Measurements from ENCODE around the gene TNK2. TPM values are rescaled to one million over a fixed set of nuclear protein-coding genes. Genes with fewer than 3 reads are reported as not detected.
"Not testable (repeated sequence)": the region's sequence is repeated elsewhere in the genome, so short reads cannot be mapped to it uniquely, and the experiment has no call there.

The TNK2 gene
- total RNA-seq, 2 experiments from 2014 or later = 150 to 177 TPM

DNA sequence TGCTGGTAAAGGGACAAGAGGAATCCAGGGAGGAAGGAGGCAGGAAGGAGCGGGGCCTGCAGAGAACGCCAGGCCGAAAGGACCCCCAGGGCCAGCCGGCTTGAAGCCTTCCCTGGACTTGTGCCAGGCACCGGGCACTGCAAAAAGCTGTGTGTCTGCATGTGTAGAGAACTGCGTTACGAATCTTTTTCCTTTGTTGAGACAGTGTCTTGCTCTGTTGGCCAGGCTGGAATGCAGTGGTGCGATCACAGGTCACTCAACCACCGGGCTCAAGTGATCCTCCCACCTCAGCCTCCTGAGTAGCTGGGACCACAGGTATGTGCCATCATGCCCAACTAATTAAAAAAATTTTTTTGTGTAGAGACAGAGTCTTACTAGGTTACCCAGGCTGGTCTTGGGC, 79.6 kb downstream of the TNK2 start:
- no peak for ATAC-seq
- peaks cover under 1% of the 10 kb centered on the region for H3K27me3 Mint-ChIP-seq

GRCh38 chr3:195825857-195826804, 82.2 kb downstream of the TNK2 start:
- Mint-ChIP-seq H3K27me3 (peaks cover 11% of the 10 kb centered on the region), H3K4me3 (no peak overlapping the region), H3K9me3 (ENCODE audit: low read depth) (no peaks in the 10 kb centered on the region), H3K27ac (no peak overlapping the region), H3K36me3 (no peaks in the 10 kb centered on the region), H3K4me1 (no peaks in the 10 kb centered on the region)
- CTCF ChIA-PET = no interaction called here
- DNase-seq = no peak
- no peak for ATAC-seq

More for the DNA sequence above, 79.6 kb downstream of the TNK2 start:
- Mint-ChIP-seq H3K4me1 (no peaks in the 10 kb centered on the region), H3K27ac (no peak overlapping the region), H3K36me3 (no peaks in the 10 kb centered on the region), H3K9me3 (ENCODE audit: low read depth) (no peaks in the 10 kb centered on the region), H3K4me3 (no peak overlapping the region)
- CTCF ChIA-PET = interaction anchor here (1.5 to 1.6 kb wide), 2 partner anchors 7 to 22 kb away, joined by 3 to 5 read pairs; no protein-coding TSS in a partner anchor
- no peak for DNase-seq

GRCh38 chr3:195825191-195825588, 83.2 kb downstream of the TNK2 start:
- Mint-ChIP-seq H3K27me3 (peaks cover 15% of the 10 kb centered on the region), H3K4me1 (no peaks in the 10 kb centered on the region), H3K27ac (no peak overlapping the region), H3K36me3 (no peaks in the 10 kb centered on the region), H3K9me3 (ENCODE audit: low read depth) (no peaks in the 10 kb centered on the region), H3K4me3 (no peak overlapping the region)
- ATAC-seq = no peak
- DNase-seq = no peak
- CTCF ChIA-PET = no interaction called here

DNA sequence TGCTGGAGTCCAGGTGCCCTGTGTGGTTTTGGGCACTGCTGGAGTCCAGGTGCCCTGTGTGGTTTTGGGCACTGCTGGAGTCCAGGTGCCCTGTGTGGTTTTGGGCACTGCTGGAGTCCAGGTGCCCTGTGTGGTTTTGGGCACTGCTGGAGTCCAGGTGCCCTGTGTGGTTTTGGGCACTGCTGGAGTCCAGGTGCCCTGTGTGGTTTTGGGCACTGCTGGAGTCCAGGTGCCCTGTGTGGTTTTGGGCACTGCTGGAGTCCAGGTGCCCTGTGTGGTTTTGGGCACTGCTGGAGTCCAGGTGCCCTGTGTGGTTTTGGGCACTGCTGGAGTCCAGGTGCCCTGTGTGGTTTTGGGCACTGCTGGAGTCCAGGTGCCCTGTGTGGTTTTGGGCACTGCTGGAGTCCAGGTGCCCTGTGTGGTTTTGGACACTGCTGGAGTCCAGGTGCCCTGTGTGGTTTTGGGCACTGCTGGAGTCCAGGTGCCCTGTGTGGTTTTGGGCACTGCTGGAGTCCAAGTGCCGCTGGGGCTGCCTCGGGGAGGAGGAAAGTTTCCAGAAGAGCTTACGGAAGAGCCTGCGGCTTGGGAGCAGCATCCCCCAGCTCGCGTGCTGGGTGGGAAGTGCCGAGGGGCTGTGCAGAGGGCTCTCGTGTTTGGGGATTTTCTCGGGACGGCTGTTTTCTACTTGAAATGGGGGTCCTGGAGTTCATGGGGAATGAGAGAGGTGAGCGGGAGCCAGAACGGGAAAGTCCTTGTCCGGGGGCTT, 83.7 kb downstream of the TNK2 start:
- H3K27ac Mint-ChIP-seq; DNase-seq; CTCF ChIA-PET; H3K4me1 Mint-ChIP-seq; H3K36me3 Mint-ChIP-seq; ATAC-seq; H3K4me3 Mint-ChIP-seq; H3K9me3 Mint-ChIP-seq (ENCODE audit: low read depth): not testable (repeated sequence)
- H3K27me3 Mint-ChIP-seq = peaks cover 15% of the 10 kb centered on the region

GRCh38 chr3:195823999-195824398, 84.4 kb downstream of the TNK2 start:
- Mint-ChIP-seq H3K27ac (no peak overlapping the region), H3K9me3 (ENCODE audit: low read depth) (no peaks in the 10 kb centered on the region), H3K27me3 (peaks cover 15% of the 10 kb centered on the region), H3K4me3 (no peak overlapping the region), H3K4me1 (no peaks in the 10 kb centered on the region), H3K36me3 (no peaks in the 10 kb centered on the region)
- no peak for DNase-seq
- no peak for ATAC-seq
- CTCF ChIA-PET = no interaction called here

GRCh38 chr3:195823280-195823679, 85.1 kb downstream of the TNK2 start:
- no peak for DNase-seq
- no peak overlapping the region for H3K27ac Mint-ChIP-seq
- no peak for ATAC-seq
- H3K9me3 Mint-ChIP-seq (ENCODE audit: low read depth) = no peaks in the 10 kb centered on the region
- H3K4me3 Mint-ChIP-seq = no peak overlapping the region
- CTCF ChIA-PET = interaction anchor here (1.6 kb wide), 1 partner anchor 27 kb away, joined by 5 read pairs; no protein-coding TSS in a partner anchor
- H3K27me3 Mint-ChIP-seq = peaks cover 15% of the 10 kb centered on the region
- H3K4me1 Mint-ChIP-seq = no peaks in the 10 kb centered on the region
- no peaks in the 10 kb centered on the region for H3K36me3 Mint-ChIP-seq

DNA sequence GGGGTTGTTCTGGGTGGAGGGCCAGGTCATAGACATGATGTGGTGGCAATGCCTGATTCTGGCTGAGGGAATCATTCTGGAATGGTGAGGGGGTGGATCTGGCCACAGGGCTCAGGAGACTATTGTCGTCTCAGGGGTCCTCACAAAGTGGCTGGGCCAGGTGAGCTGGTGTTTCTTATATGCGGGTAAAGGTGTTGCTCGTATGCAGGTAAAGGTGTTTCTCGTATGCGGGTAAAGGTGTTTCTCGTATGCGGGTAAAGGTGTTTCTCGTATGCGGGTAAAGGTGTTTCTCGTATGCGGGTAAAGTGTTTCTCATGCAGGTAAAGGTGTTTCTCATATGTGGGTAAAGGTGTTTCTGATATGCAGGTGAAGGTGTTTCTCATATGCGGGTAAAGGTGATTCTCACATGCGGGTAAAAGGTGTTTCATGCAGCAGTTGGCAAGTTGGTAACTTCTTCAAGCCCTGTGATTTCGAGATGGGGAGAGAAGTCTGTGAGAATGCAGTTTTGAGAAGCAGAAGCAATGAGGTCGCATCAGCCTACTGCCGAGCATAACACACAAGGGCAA, 86.1 kb downstream of the TNK2 start:
- no peaks in the 10 kb centered on the region for H3K36me3 Mint-ChIP-seq
- CTCF ChIA-PET = interaction anchor here (1.6 kb wide), 1 partner anchor 28 kb away, joined by 5 read pairs; no protein-coding TSS in a partner anchor
- no peak for DNase-seq
- no peak overlapping the region for H3K27ac Mint-ChIP-seq
- no peak overlapping the region for H3K4me3 Mint-ChIP-seq
- no peaks in the 10 kb centered on the region for H3K9me3 Mint-ChIP-seq (ENCODE audit: low read depth)
- H3K27me3 Mint-ChIP-seq = peaks cover 15% of the 10 kb centered on the region
- ATAC-seq = no peak
- H3K4me1 Mint-ChIP-seq = no peaks in the 10 kb centered on the region

GRCh38 chr3:195821403-195822130, 86.8 kb downstream of the TNK2 start:
- no peak overlapping the region for H3K4me3 Mint-ChIP-seq
- peaks cover 15% of the 10 kb centered on the region for H3K27me3 Mint-ChIP-seq
- ATAC-seq (no peak), DNase-seq (no peak)
- no peaks in the 10 kb centered on the region for H3K9me3 Mint-ChIP-seq (ENCODE audit: low read depth)
- CTCF ChIA-PET = interaction anchor here (1.6 kb wide), 1 partner anchor 28 kb away, joined by 5 read pairs; no protein-coding TSS in a partner anchor
- no peaks in the 10 kb centered on the region for H3K4me1 Mint-ChIP-seq
- no peak overlapping the region for H3K27ac Mint-ChIP-seq
- H3K36me3 Mint-ChIP-seq = no peaks in the 10 kb centered on the region

DNA sequence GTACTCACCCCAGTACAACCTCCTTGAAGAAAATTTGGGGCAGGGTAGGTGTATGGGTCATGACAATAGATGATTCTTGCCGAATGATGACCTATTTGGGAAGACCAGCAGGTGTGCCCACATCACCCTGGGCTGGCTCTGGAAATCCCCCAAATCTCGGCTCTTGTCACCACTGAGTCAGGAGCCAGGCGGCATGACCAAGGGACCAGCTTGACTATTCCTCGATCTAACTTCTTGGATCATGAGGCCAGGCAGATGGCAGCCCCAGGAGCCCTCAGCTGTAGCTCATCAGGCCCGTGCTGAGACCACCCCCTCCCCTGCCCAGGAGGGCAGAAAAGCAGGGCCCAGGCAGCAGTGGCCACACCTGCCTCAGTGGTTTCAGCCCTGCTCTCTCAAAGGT, 87.5 kb downstream of the TNK2 start:
- ATAC-seq = no peak
- no peak for DNase-seq
- Mint-ChIP-seq H3K27me3 (peaks cover 15% of the 10 kb centered on the region), H3K4me3 (no peak overlapping the region), H3K27ac (no peak overlapping the region), H3K9me3 (ENCODE audit: low read depth) (no peaks in the 10 kb centered on the region), H3K36me3 (no peaks in the 10 kb centered on the region), H3K4me1 (no peaks in the 10 kb centered on the region)
- CTCF ChIA-PET = no interaction called here

- DNase-seq (no peak), ATAC-seq (no peak)
- Mint-ChIP-seq H3K27me3 (peaks cover 15% of the 10 kb centered on the region), H3K4me1 (peaks cover 3% of the 10 kb centered on the region), H3K27ac (no peak overlapping the region), H3K9me3 (ENCODE audit: low read depth) (no peaks in the 10 kb centered on the region), H3K4me3 (no peak overlapping the region), H3K36me3 (no peaks in the 10 kb centered on the region)
- CTCF ChIA-PET = no interaction called here
Observed at GRCh38 chr3:195820186-195820585, 88.2 kb downstream of the TNK2 start.

DNA sequence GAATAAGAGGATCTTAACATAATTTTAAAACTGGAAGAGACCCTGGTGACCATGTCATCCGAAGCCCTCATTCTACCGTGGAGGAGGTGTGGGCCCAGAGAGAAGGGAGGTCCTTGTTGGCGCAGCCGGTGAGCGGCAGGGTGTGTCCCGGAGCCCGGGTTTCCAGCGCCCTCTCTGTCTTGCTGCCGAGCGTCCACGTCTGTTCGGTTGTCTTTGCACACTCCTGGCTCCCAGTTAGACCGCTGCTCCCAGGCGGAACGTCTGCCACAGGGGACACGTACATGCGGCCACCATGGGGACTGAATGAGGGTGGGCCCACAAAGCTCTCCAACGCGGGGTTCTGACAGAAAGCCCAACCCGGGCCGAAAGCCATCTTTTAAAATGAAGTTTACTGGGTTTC, 90.0 kb downstream of the TNK2 start:
- no peaks in the 10 kb centered on the region for H3K36me3 Mint-ChIP-seq
- H3K4me3 Mint-ChIP-seq = no peak overlapping the region
- CTCF ChIA-PET = interaction anchor here (0.7 kb wide), 1 partner anchor 32 kb away, joined by 3 read pairs; no protein-coding TSS in a partner anchor
- DNase-seq (no peak), ATAC-seq (no peak)
- H3K9me3 Mint-ChIP-seq (ENCODE audit: low read depth) = no peaks in the 10 kb centered on the region
- H3K27me3 Mint-ChIP-seq = peaks cover 10% of the 10 kb centered on the region
- peaks cover 3% of the 10 kb centered on the region for H3K4me1 Mint-ChIP-seq
- H3K27ac Mint-ChIP-seq = no peak overlapping the region

DNA sequence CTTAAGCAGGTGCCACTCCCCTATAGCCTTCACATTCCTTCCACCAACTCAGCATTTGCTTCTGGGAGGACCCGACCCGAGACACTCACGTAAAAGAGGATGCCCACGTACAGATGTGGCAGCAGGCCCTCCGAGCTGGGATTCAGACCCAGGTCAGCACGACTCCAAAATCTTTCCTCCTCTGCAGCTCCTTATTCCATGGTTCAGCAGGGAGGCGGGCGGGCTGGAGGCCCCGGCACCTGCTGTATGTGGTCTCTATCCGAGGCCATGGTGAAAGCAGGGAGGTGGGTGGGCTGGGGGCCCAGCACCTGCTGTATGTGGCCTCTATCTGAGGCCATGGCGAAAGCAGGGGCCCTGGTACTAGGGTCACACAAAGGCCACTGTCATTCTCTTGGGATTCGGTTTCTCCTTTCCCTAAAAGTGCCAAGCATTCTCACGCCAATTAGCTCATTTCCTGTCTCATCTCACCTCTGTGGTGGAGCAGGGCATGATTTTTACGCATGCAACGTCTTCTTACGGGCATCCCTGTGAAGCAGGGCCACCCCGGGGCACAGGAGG, 90.7 kb downstream of the TNK2 start:
- Mint-ChIP-seq H3K4me1 (peaks cover 3% of the 10 kb centered on the region), H3K27ac (no peak overlapping the region), H3K36me3 (no peaks in the 10 kb centered on the region), H3K9me3 (ENCODE audit: low read depth) (no peaks in the 10 kb centered on the region), H3K4me3 (no peak overlapping the region), H3K27me3 (peaks cover 8% of the 10 kb centered on the region)
- DNase-seq (no peak), ATAC-seq (no peak)
- CTCF ChIA-PET = no interaction called here
